LHCN-M2 (cell line): Measurements from ENCODE around the gene KIF1A. TPM values are rescaled to one million over a fixed set of nuclear protein-coding genes. Genes with fewer than 3 reads are reported as not detected.
"Not testable (repeated sequence)": the region's sequence is repeated elsewhere in the genome, so short reads cannot be mapped to it uniquely, and the experiment has no call there.

Experiments
- DNase-seq: peaks from one replicate; pipeline ENCODE4 v3.0.0-alpha.2; 2012; ENCODE audit warnings: low read depth
- total RNA-seq: library from RNA; depleted of rRNA; stranded (reverse); fragments of >200 nt; gene quantifications from 2 replicates; pipeline ENCODE4 v1.2.3, GENCODE V29; 2014

KIF1A gene
- total RNA-seq, 1 experiment from 2014 or later, result 0.75 TPM

GRCh38 chr2:240704651-240705050 lies 115.4 kb downstream of the KIF1A start:
- no peak for DNase-seq

- no peak for DNase-seq
Measured at GRCh38 chr2:240703417-240704341, 116.3 kb downstream of the KIF1A start.

GRCh38 chr2:240702640-240703011 lies 117.4 kb downstream of the KIF1A start:
- no peak for DNase-seq

- no peak for DNase-seq
Measured at GRCh38 chr2:240701736-240702639, 118.0 kb downstream of the KIF1A start.

GRCh38 chr2:240701091-240701735 lies 118.8 kb downstream of the KIF1A start:
- no peak for DNase-seq

- DNase-seq, result not testable (repeated sequence)
Measured at GRCh38 chr2:240700616-240701015, 119.4 kb downstream of the KIF1A start.

- not testable (repeated sequence) for DNase-seq
Measured at GRCh38 chr2:240699835-240700234, 120.2 kb downstream of the KIF1A start.

- not testable (repeated sequence) for DNase-seq
Measured at GRCh38 chr2:240698852-240699561, 121.0 kb downstream of the KIF1A start.

GRCh38 chr2:240696469-240696868 lies 123.5 kb downstream of the KIF1A start:
- DNase-seq, result not testable (repeated sequence)

GRCh38 chr2:240695593-240695992 lies 124.4 kb downstream of the KIF1A start:
- DNase-seq, result not testable (repeated sequence)

GRCh38 chr2:240694304-240694703 lies 125.7 kb downstream of the KIF1A start:
- not testable (repeated sequence) for DNase-seq

GRCh38 chr2:240692583-240693561 lies 127.1 kb downstream of the KIF1A start:
- DNase-seq, result not testable (repeated sequence)

- not testable (repeated sequence) for DNase-seq
Measured at GRCh38 chr2:240691631-240692420, 128.2 kb downstream of the KIF1A start, which contains the start of gene AQP12A. TSS of gene AQP12A (plus strand) at chr2:240691866. CDS start at chr2:240691914, 48 bp downstream.

GRCh38 chr2:240691075-240691427 lies 129.0 kb downstream of the KIF1A start:
- DNase-seq, result not testable (repeated sequence)

GRCh38 chr2:240690421-240691074 lies 129.5 kb downstream of the KIF1A start:
- not testable (repeated sequence) for DNase-seq

- no peak for DNase-seq
Measured at GRCh38 chr2:240689975-240690374, 130.0 kb downstream of the KIF1A start.

GRCh38 chr2:240688553-240688919 lies 131.5 kb downstream of the KIF1A start:
- DNase-seq, result no peak
